WTC11 (cell line): ENCODE measurements around the gene SLC66A2. TPM values are rescaled to one million over a fixed set of nuclear protein-coding genes. Genes with fewer than 3 reads are reported as not detected.

Experiments used
- ATAC-seq: fragments of 200-7000 bp; cut with Tn5 transposase; 2 replicates; pipeline ENCODE4 v1.10.0; 2021; ENCODE audit warnings: mild to moderate bottlenecking, moderate library complexity
- CTCF ChIA-PET: fragments of 300-600 bp; sonication (Branson Sonifier 250); formaldehyde crosslinking; loops from one replicate; lab custom pipeline; 2021; ENCODE audit warnings: antibody characterized with exemption; lab: Charles Lee
- POLR2A ChIA-PET: fragments of 350-600 bp; sonication (Branson Sonifier 250); formaldehyde crosslinking; loops from one replicate; lab custom pipeline; 2021; ENCODE audit warnings: antibody characterized with exemption; lab: Charles Lee
- DNase-seq: peaks from one replicate; pipeline ENCODE4 v3.0.0; 2021; ENCODE audit warnings: low spot score
- H3K27ac Mint-ChIP-seq: 2 replicates; pipeline ENCODE4 v1.8.0; 2021; ENCODE audit warnings: mixed read lengths
- H3K27me3 Mint-ChIP-seq: 2 replicates; pipeline ENCODE4 v1.8.0; 2021; ENCODE audit warnings: low read depth, mild to moderate bottlenecking, moderate library complexity, mixed read lengths
- H3K36me3 Mint-ChIP-seq: 2 replicates; pipeline ENCODE4 v1.8.0; 2021; ENCODE audit warnings: mixed read lengths
- H3K4me1 Mint-ChIP-seq: 2 replicates; pipeline ENCODE4 v1.8.0; 2022; ENCODE audit warnings: mixed read lengths
- H3K4me3 Mint-ChIP-seq: 2 replicates; pipeline ENCODE4 v1.8.0; 2021; ENCODE audit warnings: mild to moderate bottlenecking, moderate library complexity, mixed read lengths
- H3K9me3 Mint-ChIP-seq: 2 replicates; pipeline ENCODE4 v1.8.0; 2021; ENCODE audit warnings: mixed read lengths
- CREB1 ChIP-seq: sonication (generic); formaldehyde crosslinking; IDR thresholded peaks from 2 replicates; pipeline ENCODE4 v1.8.0; 2023; ENCODE audit warnings: mild to moderate bottlenecking, missing genetic modification reagents
- CTCF ChIP-seq: fragments of 200-600 bp; IDR thresholded peaks from 2 replicates; pipeline ENCODE4 v1.8.0; 2022; ENCODE audit warnings: antibody characterized with exemption
- E2F4 ChIP-seq: sonication (generic); formaldehyde crosslinking; IDR thresholded peaks from 2 replicates; pipeline ENCODE4 v1.8.1; 2022; ENCODE audit warnings: low read depth, mild to moderate bottlenecking, moderate library complexity, missing genetic modification reagents, borderline replicate concordance
- ELF4 ChIP-seq: sonication (generic); formaldehyde crosslinking; IDR thresholded peaks from 2 replicates; pipeline ENCODE4 v1.8.1; 2022; ENCODE audit warnings: low read depth, mild to moderate bottlenecking, moderate library complexity, missing genetic modification reagents
- EMX1 ChIP-seq: fragments of 250-450 bp; sonication (Bioruptor Pico); IDR thresholded peaks from 2 replicates; pipeline ENCODE4 v1.8.0; 2021; ENCODE audit warnings: mild to moderate bottlenecking
- GABPB1 ChIP-seq: sonication (generic); formaldehyde crosslinking; IDR thresholded peaks from 2 replicates; pipeline ENCODE4 v1.8.1; 2023; ENCODE audit warnings: mild to moderate bottlenecking, missing genetic modification reagents
- IRF1 ChIP-seq: sonication (generic); formaldehyde crosslinking; IDR thresholded peaks from 2 replicates; pipeline ENCODE4 v1.8.0; 2023; ENCODE audit warnings: missing genetic modification reagents
- OVOL2 ChIP-seq: fragments of 250-450 bp; sonication (Bioruptor Pico); IDR thresholded peaks from 2 replicates; pipeline ENCODE4 v1.9.0; 2021; ENCODE audit warnings: mild to moderate bottlenecking, borderline replicate concordance
- PREB ChIP-seq: sonication (generic); formaldehyde crosslinking; IDR thresholded peaks from 2 replicates; pipeline ENCODE4 v1.8.1; 2022; ENCODE audit warnings: mild to moderate bottlenecking, missing genetic modification reagents, moderate library complexity, borderline replicate concordance
- TCF7 ChIP-seq: sonication (generic); formaldehyde crosslinking; IDR thresholded peaks from 2 replicates; pipeline ENCODE4 v1.8.0; 2022; ENCODE audit warnings: mild to moderate bottlenecking, low read depth, missing genetic modification reagents, moderate library complexity
- USF2 ChIP-seq: sonication (generic); formaldehyde crosslinking; IDR thresholded peaks from 2 replicates; pipeline ENCODE4 v1.8.1; 2023; ENCODE audit warnings: mild to moderate bottlenecking, missing genetic modification reagents, moderate library complexity
- ZBTB21 ChIP-seq: sonication (generic); formaldehyde crosslinking; IDR thresholded peaks from 2 replicates; pipeline ENCODE4 v1.8.1; 2023; ENCODE audit warnings: mild to moderate bottlenecking, missing genetic modification reagents, borderline replicate concordance
- ZMAT4 ChIP-seq: fragments of 250-450 bp; sonication (Bioruptor Pico); IDR thresholded peaks from 2 replicates; pipeline ENCODE4 v1.9.0; 2021; ENCODE audit warnings: mild to moderate bottlenecking
- ZNF219 ChIP-seq: sonication (generic); formaldehyde crosslinking; IDR thresholded peaks from 2 replicates; pipeline ENCODE4 v1.8.0; 2023; ENCODE audit warnings: missing genetic modification reagents, mild to moderate bottlenecking, borderline replicate concordance
- ZNF263 ChIP-seq: sonication (generic); formaldehyde crosslinking; IDR thresholded peaks from 2 replicates; pipeline ENCODE4 v1.8.1; 2022; ENCODE audit warnings: low read depth, mild to moderate bottlenecking, moderate library complexity, missing genetic modification reagents
- ZNF281 ChIP-seq: sonication (generic); formaldehyde crosslinking; IDR thresholded peaks from 2 replicates; pipeline ENCODE4 v1.8.0; 2023; ENCODE audit warnings: mild to moderate bottlenecking, missing genetic modification reagents
- ZNF423 ChIP-seq: fragments of 250-450 bp; sonication (Bioruptor Pico); IDR thresholded peaks from 2 replicates; pipeline ENCODE4 v2.1.2; 2022; ENCODE audit warnings: mild to moderate bottlenecking, moderate library complexity
- total RNA-seq: library from RNA; stranded (reverse); gene quantifications from 3 replicates; pipeline ENCODE4 v1.2.3, GENCODE V29; 2021

Gene SLC66A2
- total RNA-seq, 1 experiment from 2014 or later, result 20.9 TPM

- TF ChIP-seq ZNF281 (CRISPR knock-in tag), result no peak
- TF ChIP-seq ELF4 (CRISPR knock-in tag), result no peak
- no peak for TF ChIP-seq EMX1
- TF ChIP-seq GABPB1, result no peak
- TF ChIP-seq CTCF, result no peak
- TF ChIP-seq ZNF219 (CRISPR knock-in tag), result no peak
- no peak for TF ChIP-seq TCF7 (CRISPR knock-in tag)
- TF ChIP-seq ZMAT4 (CRISPR knock-in tag), result no peak
- TF ChIP-seq PREB, result no peak
- no peak for TF ChIP-seq USF2 (CRISPR knock-in tag)
- TF ChIP-seq E2F4 (CRISPR knock-in tag), result no peak
- TF ChIP-seq OVOL2, result no peak
Measured at GRCh38 chr18:79944746-79945117, 6.7 kb downstream of the SLC66A2 start (continued).

GRCh38 chr18:79944126-79944731 is 7.2 kb downstream of the SLC66A2 start:
- DNase-seq (no peak), ATAC-seq (peak; percentile 55)
- Mint-ChIP-seq H3K27ac (no peak overlapping the region), H3K9me3 (no peaks in the 10 kb centered on the region), H3K4me3 (no peak overlapping the region), H3K36me3 (peaks cover 2% of the 10 kb centered on the region; the same call in 1 of the 2 replicates), H3K27me3 (peaks cover 4% of the 10 kb centered on the region), H3K4me1 (peaks cover 13% of the 10 kb centered on the region)
- POLR2A ChIA-PET, result no interaction called here
- CTCF ChIA-PET, result interaction anchor here (2.1 kb wide), 1 partner anchor 10 kb away, joined by 8 read pairs; no protein-coding TSS in a partner anchor
- TF ChIP-seq IRF1 (CRISPR knock-in tag) (no peak), CREB1 (CRISPR knock-in tag) (no peak), ZNF263 (CRISPR knock-in tag) (no peak), ZNF423 (CRISPR knock-in tag) (no peak), ZBTB21 (no peak)
